HL-60/S4 treated with phorbol 12-myristate 13-acetate at 8.2 ng/mL for 4 days and 3 days (cell line): Measurements from ENCODE around the gene ADO.

ENCODE experiments used
- in situ Hi-C: fragments of 300-500 bp; cut with MboI; formaldehyde crosslinking; loops from 2 replicates; pipeline ENCODE4 v1.15.0; 2022; ENCODE audit warnings: low sequenced_read_pairs

The ADO gene

GRCh38 chr10:62792261-62792660 lies 12.3 kb upstream of the ADO start:
- in situ Hi-C loops, result no loop called here

- in situ Hi-C loops, result no loop called here
These were observed 10.2 kb upstream of the ADO start for GRCh38 chr10:62794306-62794705.

GRCh38 chr10:62795100-62795499 lies 9.4 kb upstream of the ADO start:
- in situ Hi-C loops, result no loop called here

- in situ Hi-C loops, result no loop called here
These were observed 8.8 kb upstream of the ADO start for GRCh38 chr10:62795762-62796161.

GRCh38 chr10:62796896-62797295 lies 7.6 kb upstream of the ADO start:
- in situ Hi-C loops, result no loop called here

- in situ Hi-C loops, result loop anchor here (10.0 to 25.0 kb wide), 2 partner anchors 57 to 115 kb away; no protein-coding TSS in a partner anchor
These were observed 2.6 kb upstream of the ADO start for GRCh38 chr10:62801871-62802270.

GRCh38 chr10:62803724-62804355 lies 680 bp upstream of the ADO start:
- in situ Hi-C loops, result loop anchor here (10.0 to 25.0 kb wide), 2 partner anchors 59 to 117 kb away; no protein-coding TSS in a partner anchor

- in situ Hi-C loops, result loop anchor here (10.0 to 25.0 kb wide), 2 partner anchors 61 to 118 kb away; no protein-coding TSS in a partner anchor
These were observed 945 bp downstream of the ADO start for GRCh38 chr10:62805231-62806099.

- in situ Hi-C loops, result loop anchor here (10.0 to 25.0 kb wide), 2 partner anchors 61 to 119 kb away; no protein-coding TSS in a partner anchor
These were observed 1.7 kb downstream of the ADO start for GRCh38 chr10:62806251-62806650.

- in situ Hi-C loops, result loop anchor here (10.0 to 25.0 kb wide), 2 partner anchors 123 to 196 kb away; no protein-coding TSS in a partner anchor
These were observed 5.8 kb downstream of the ADO start for GRCh38 chr10:62810156-62810902.

- in situ Hi-C loops, result loop anchor here (10.0 to 25.0 kb wide), 2 partner anchors 124 to 197 kb away; no protein-coding TSS in a partner anchor
These were observed 6.8 kb downstream of the ADO start for GRCh38 chr10:62811159-62811875.

GRCh38 chr10:62812672-62813439 lies 8.3 kb downstream of the ADO start:
- in situ Hi-C loops, result loop anchor here (10.0 to 25.0 kb wide), 2 partner anchors 126 to 198 kb away; no protein-coding TSS in a partner anchor

- in situ Hi-C loops, result loop anchor here (10.0 to 25.0 kb wide), 2 partner anchors 126 to 199 kb away; no protein-coding TSS in a partner anchor
These were observed 8.9 kb downstream of the ADO start for GRCh38 chr10:62813453-62813852.

GRCh38 chr10:62813981-62814380 lies 9.5 kb downstream of the ADO start:
- in situ Hi-C loops, result loop anchor here (10.0 to 25.0 kb wide), 2 partner anchors 127 to 199 kb away; no protein-coding TSS in a partner anchor

- in situ Hi-C loops, result loop anchor here (10.0 to 25.0 kb wide), 2 partner anchors 128 to 200 kb away; no protein-coding TSS in a partner anchor
These were observed 10.3 kb downstream of the ADO start for GRCh38 chr10:62814756-62815380.

GRCh38 chr10:62815381-62816075 lies 11.0 kb downstream of the ADO start:
- in situ Hi-C loops, result loop anchor here (10.0 to 25.0 kb wide), 2 partner anchors 128 to 201 kb away; no protein-coding TSS in a partner anchor

- in situ Hi-C loops, result loop anchor here (10.0 to 25.0 kb wide), 2 partner anchors 129 to 201 kb away; no protein-coding TSS in a partner anchor
These were observed 11.5 kb downstream of the ADO start for GRCh38 chr10:62816076-62816330.
